SJCRH30 (cell line): Measurements from ENCODE around the gene AIFM2. TPM values are rescaled to one million over a fixed set of nuclear protein-coding genes. Genes with fewer than 3 reads are reported as not detected.
A peak's percentile ranks its signal among the peaks of the same experiment; 100 is the strongest.
"Not testable (repeated sequence)": the region's sequence is repeated elsewhere in the genome, so short reads cannot be mapped to it uniquely, and the experiment has no call there.

ENCODE experiments used
- DNase-seq, 2 experiments: peaks; one replicate each; pipeline ENCODE4 v3.0.0-alpha.2; 2015 to 2020
- H3K27ac ChIP-seq: fragments of 250-450 bp; sonication (Bioruptor Pico); 2 replicates; pipeline ENCODE4 v1.5.1; 2020; ENCODE audit warnings: mild to moderate bottlenecking, moderate library complexity
- H3K27me3 ChIP-seq: fragments of 250-450 bp; sonication (Bioruptor Pico); 2 replicates; pipeline ENCODE4 v1.5.1; 2020; ENCODE audit warnings: mild to moderate bottlenecking, moderate library complexity
- H3K36me3 ChIP-seq: fragments of 250-450 bp; sonication (Bioruptor Pico); 2 replicates; pipeline ENCODE4 v1.5.1; 2020; ENCODE audit warnings: mild to moderate bottlenecking, moderate library complexity
- H3K4me1 ChIP-seq: fragments of 250-450 bp; sonication (Bioruptor Pico); 2 replicates; pipeline ENCODE4 v1.5.1; 2020; ENCODE audit warnings: mild to moderate bottlenecking, moderate library complexity
- H3K4me3 ChIP-seq: fragments of 250-450 bp; sonication (Bioruptor Pico); 2 replicates; pipeline ENCODE4 v1.5.1; 2020; ENCODE audit warnings: mild to moderate bottlenecking, moderate library complexity
- H3K9me3 ChIP-seq: fragments of 250-450 bp; sonication (Bioruptor Pico); replicated peaks from 2 replicates; pipeline ENCODE4 v1.5.1; 2020; ENCODE audit warnings: mild to moderate bottlenecking, moderate library complexity
- total RNA-seq: library from RNA; depleted of rRNA; stranded (reverse); fragments of >200 nt; shearing (Covaris generic); gene quantifications from 2 replicates; pipeline ENCODE4 v1.2.3, GENCODE V29; 2014; rRNA removed

Gene AIFM2
- total RNA-seq, result 1.5 and 1.8 TPM in 2 replicates

GRCh38 chr10:70132098-70133029, at the start of gene AIFM2:
AIFM2 (minus strand) TSS chr10:70132825; CDS start chr10:70124084, 8,741 bp downstream.
- Histone ChIP-seq H3K4me3 (peak within 1 kb of the TSS; percentile 62), H3K27ac (peak within 1 kb of the TSS; percentile 45), H3K27me3 (no peaks in the 10 kb centered on the region), H3K4me1 (0 out of 2 replicates have a peak, but pooled peaks cover 2% of the 10 kb centered on the region), H3K9me3 (no peaks in the 10 kb centered on the region), H3K36me3 (no peaks in the 10 kb centered on the region)
- peak; percentile 44 to 45 for DNase-seq

- not testable (repeated sequence) for H3K36me3 ChIP-seq, DNase-seq, H3K27me3 ChIP-seq, H3K9me3 ChIP-seq, H3K4me3 ChIP-seq, H3K27ac ChIP-seq, H3K4me1 ChIP-seq
These were observed 46.6 kb upstream of the AIFM2 start for GRCh38 chr10:70179209-70179608.

GRCh38 chr10:70178139-70178725, 45.6 kb upstream of the AIFM2 start:
- no peak for DNase-seq
- Histone ChIP-seq H3K4me1 (no peaks in the 10 kb centered on the region), H3K4me3 (no peak overlapping the region), H3K27ac (no peak overlapping the region), H3K27me3 (no peaks in the 10 kb centered on the region), H3K36me3 (no peaks in the 10 kb centered on the region), H3K9me3 (no peaks in the 10 kb centered on the region)

- H3K9me3 ChIP-seq, result no peaks in the 10 kb centered on the region
- H3K4me1 ChIP-seq, result no peaks in the 10 kb centered on the region
- H3K36me3 ChIP-seq, result no peaks in the 10 kb centered on the region
- DNase-seq, result no peak
- H3K27ac ChIP-seq, result no peak overlapping the region
- H3K4me3 ChIP-seq, result no peak overlapping the region
- H3K27me3 ChIP-seq, result no peaks in the 10 kb centered on the region
These were observed 43.8 kb upstream of the AIFM2 start for GRCh38 chr10:70176441-70176840.

GRCh38 chr10:70175516-70175915, 42.9 kb upstream of the AIFM2 start:
- H3K27me3 ChIP-seq, result no peaks in the 10 kb centered on the region
- no peak overlapping the region for H3K27ac ChIP-seq
- H3K4me1 ChIP-seq, result no peaks in the 10 kb centered on the region
- no peaks in the 10 kb centered on the region for H3K36me3 ChIP-seq
- no peak for DNase-seq
- H3K4me3 ChIP-seq, result no peak overlapping the region
- H3K9me3 ChIP-seq, result no peaks in the 10 kb centered on the region

GRCh38 chr10:70174058-70174741, 41.6 kb upstream of the AIFM2 start:
- Histone ChIP-seq H3K4me3 (no peak overlapping the region), H3K36me3 (no peaks in the 10 kb centered on the region), H3K27ac (no peak overlapping the region), H3K9me3 (no peaks in the 10 kb centered on the region), H3K27me3 (no peaks in the 10 kb centered on the region), H3K4me1 (no peaks in the 10 kb centered on the region)
- DNase-seq, result no peak

GRCh38 chr10:70169649-70170364, 37.2 kb upstream of the AIFM2 start:
- H3K9me3 ChIP-seq, result no peaks in the 10 kb centered on the region
- H3K27me3 ChIP-seq, result no peaks in the 10 kb centered on the region
- peak overlapping the region; percentile 83 for H3K27ac ChIP-seq
- peaks cover 15% of the 10 kb centered on the region for H3K36me3 ChIP-seq
- H3K4me3 ChIP-seq, result peak overlapping the region; percentile 87
- peak in 1 of 2 experiments; percentile 37 for DNase-seq
- peaks cover 2% of the 10 kb centered on the region; the same call in 1 of the 2 replicates for H3K4me1 ChIP-seq

GRCh38 chr10:70169011-70169410, 36.4 kb upstream of the AIFM2 start:
- H3K4me1 ChIP-seq, result peaks cover 2% of the 10 kb centered on the region; the same call in 1 of the 2 replicates
- no peaks in the 10 kb centered on the region for H3K27me3 ChIP-seq
- peak overlapping the region; percentile 87 for H3K4me3 ChIP-seq
- peaks cover 15% of the 10 kb centered on the region for H3K36me3 ChIP-seq
- H3K27ac ChIP-seq, result peak overlapping the region; percentile 83
- no peaks in the 10 kb centered on the region for H3K9me3 ChIP-seq
- DNase-seq, result no peak

GRCh38 chr10:70167246-70167645, 34.6 kb upstream of the AIFM2 start:
- Histone ChIP-seq H3K4me1 (peaks cover 2% of the 10 kb centered on the region; the same call in 1 of the 2 replicates), H3K27ac (no peak overlapping the region)

GRCh38 chr10:70166394-70166793, 33.8 kb upstream of the AIFM2 start:
- H3K9me3 ChIP-seq, result no peaks in the 10 kb centered on the region
- no peak overlapping the region for H3K27ac ChIP-seq
- peaks cover 2% of the 10 kb centered on the region; the same call in 1 of the 2 replicates for H3K4me1 ChIP-seq
- DNase-seq, result no peak
- no peaks in the 10 kb centered on the region for H3K27me3 ChIP-seq
- H3K36me3 ChIP-seq, result peaks cover 16% of the 10 kb centered on the region
- H3K4me3 ChIP-seq, result no peak overlapping the region

More at GRCh38 chr10:70167246-70167645, 34.6 kb upstream of the AIFM2 start:
- Histone ChIP-seq H3K4me3 (no peak overlapping the region), H3K9me3 (no peaks in the 10 kb centered on the region), H3K36me3 (peaks cover 15% of the 10 kb centered on the region), H3K27me3 (no peaks in the 10 kb centered on the region)
- DNase-seq, result peak in 1 of 2 experiments; percentile 24

GRCh38 chr10:70164163-70164562, 31.5 kb upstream of the AIFM2 start:
- no peak for DNase-seq
- Histone ChIP-seq H3K27ac (no peak overlapping the region), H3K4me1 (peaks cover 2% of the 10 kb centered on the region; the same call in 1 of the 2 replicates), H3K9me3 (no peaks in the 10 kb centered on the region), H3K4me3 (no peak overlapping the region), H3K27me3 (no peaks in the 10 kb centered on the region), H3K36me3 (peaks cover 23% of the 10 kb centered on the region)

GRCh38 chr10:70163448-70163847, 30.8 kb upstream of the AIFM2 start:
- Histone ChIP-seq H3K36me3 (peaks cover 26% of the 10 kb centered on the region), H3K4me1 (peaks cover 2% of the 10 kb centered on the region; the same call in 1 of the 2 replicates), H3K9me3 (no peaks in the 10 kb centered on the region), H3K27me3 (no peaks in the 10 kb centered on the region), H3K4me3 (no peak overlapping the region), H3K27ac (no peak overlapping the region)
- DNase-seq, result no peak

- H3K9me3 ChIP-seq, result no peaks in the 10 kb centered on the region
- H3K4me1 ChIP-seq, result peaks cover under 1% of the 10 kb centered on the region; the same call in 1 of the 2 replicates
- no peak overlapping the region for H3K4me3 ChIP-seq
- H3K27ac ChIP-seq, result no peak overlapping the region
- peaks cover 31% of the 10 kb centered on the region for H3K36me3 ChIP-seq
- no peaks in the 10 kb centered on the region for H3K27me3 ChIP-seq
- DNase-seq, result no peak
These were observed 30.2 kb upstream of the AIFM2 start for GRCh38 chr10:70162892-70163201.

GRCh38 chr10:70162151-70162891, 29.7 kb upstream of the AIFM2 start:
- no peak overlapping the region for H3K4me3 ChIP-seq
- peaks cover 33% of the 10 kb centered on the region for H3K36me3 ChIP-seq
- no peaks in the 10 kb centered on the region for H3K27me3 ChIP-seq
- H3K9me3 ChIP-seq, result no peaks in the 10 kb centered on the region
- no peak for DNase-seq
- no peak overlapping the region for H3K27ac ChIP-seq
- no peaks in the 10 kb centered on the region for H3K4me1 ChIP-seq
